ENCODE data around the gene MRPL1. TPM values are rescaled to one million over a fixed set of nuclear protein-coding genes. Genes with fewer than 3 reads are reported as not detected.

The MRPL1 gene
- total RNA-seq, 1 experiment from 2014 or later, result 18.3 TPM

DNA sequence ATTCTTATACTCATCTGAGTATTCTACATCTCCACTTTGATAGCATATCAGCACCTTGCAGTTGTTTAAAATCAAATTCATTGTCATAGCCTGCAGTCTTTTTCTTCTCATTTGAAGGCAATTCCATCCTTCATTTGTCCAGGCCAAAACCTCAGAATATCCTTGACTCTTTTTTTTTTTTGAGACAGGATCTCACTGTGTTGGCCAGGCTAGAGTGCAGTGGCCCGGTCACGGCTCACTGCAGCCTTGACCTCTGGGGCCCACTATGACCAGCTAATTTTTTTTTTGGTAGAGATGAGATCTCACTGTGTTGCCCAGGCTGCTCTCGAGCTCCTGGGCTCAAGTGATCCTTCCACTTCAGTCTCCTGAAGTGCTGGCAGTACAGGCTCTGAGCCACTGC, 2.6 kb downstream of the MRPL1 start:
- Histone ChIP-seq H3K9me3 (ENCODE audit: control insufficient read depth, insufficient read depth, low read depth, low read length) (no peaks in the 10 kb centered on the region), H3K36me3 (ENCODE audit: control insufficient read depth, insufficient read depth, low read length) (no peaks in the 10 kb centered on the region; the same call in 1 of the 2 replicates), H3K27me3 (ENCODE audit: control insufficient read depth, insufficient read depth, low read length) (no peaks in the 10 kb centered on the region), H3K4me3 (ENCODE audit: low read depth in 2 of 2, low read length in 2 of 2) (no peak overlapping the region), H3K27ac (ENCODE audit: low read length) (no peak overlapping the region), H3K4me1 (ENCODE audit: control insufficient read depth, insufficient read depth, low read length) (no peaks in the 10 kb centered on the region)
- intact Hi-C loops (cut with micrococcal nuclease; ENCODE audit: unreplicated experiment), result no loop called here
- ChIA-PET CTCF (no interaction called here), POLR2A (no interaction called here)
- no peak for TF ChIP-seq SIN3A (IDR thresholded peaks at IDR 0.05; ENCODE audit: borderline replicate concordance, insufficient read depth, low read depth, low read length)
- no peak for TF ChIP-seq TCF7L2 (IDR thresholded peaks at IDR 0.05; ENCODE audit: low read depth, low read length)
- TF ChIP-seq, protein P1, sequence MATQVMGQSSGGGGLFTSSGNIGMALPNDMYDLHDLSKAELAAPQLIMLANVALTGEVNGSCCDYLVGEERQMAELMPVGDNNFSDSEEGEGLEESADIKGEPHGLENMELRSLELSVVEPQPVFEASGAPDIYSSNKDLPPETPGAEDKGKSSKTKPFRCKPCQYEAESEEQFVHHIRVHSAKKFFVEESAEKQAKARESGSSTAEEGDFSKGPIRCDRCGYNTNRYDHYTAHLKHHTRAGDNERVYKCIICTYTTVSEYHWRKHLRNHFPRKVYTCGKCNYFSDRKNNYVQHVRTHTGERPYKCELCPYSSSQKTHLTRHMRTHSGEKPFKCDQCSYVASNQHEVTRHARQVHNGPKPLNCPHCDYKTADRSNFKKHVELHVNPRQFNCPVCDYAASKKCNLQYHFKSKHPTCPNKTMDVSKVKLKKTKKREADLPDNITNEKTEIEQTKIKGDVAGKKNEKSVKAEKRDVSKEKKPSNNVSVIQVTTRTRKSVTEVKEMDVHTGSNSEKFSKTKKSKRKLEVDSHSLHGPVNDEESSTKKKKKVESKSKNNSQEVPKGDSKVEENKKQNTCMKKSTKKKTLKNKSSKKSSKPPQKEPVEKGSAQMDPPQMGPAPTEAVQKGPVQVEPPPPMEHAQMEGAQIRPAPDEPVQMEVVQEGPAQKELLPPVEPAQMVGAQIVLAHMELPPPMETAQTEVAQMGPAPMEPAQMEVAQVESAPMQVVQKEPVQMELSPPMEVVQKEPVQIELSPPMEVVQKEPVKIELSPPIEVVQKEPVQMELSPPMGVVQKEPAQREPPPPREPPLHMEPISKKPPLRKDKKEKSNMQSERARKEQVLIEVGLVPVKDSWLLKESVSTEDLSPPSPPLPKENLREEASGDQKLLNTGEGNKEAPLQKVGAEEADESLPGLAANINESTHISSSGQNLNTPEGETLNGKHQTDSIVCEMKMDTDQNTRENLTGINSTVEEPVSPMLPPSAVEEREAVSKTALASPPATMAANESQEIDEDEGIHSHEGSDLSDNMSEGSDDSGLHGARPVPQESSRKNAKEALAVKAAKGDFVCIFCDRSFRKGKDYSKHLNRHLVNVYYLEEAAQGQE (IDR thresholded peaks at IDR 0.05; ENCODE audit: insufficient read depth in 1 of 2, low read depth in 2 of 2, low read length in 1 of 2), result no peak
- TF ChIP-seq, protein P2, sequence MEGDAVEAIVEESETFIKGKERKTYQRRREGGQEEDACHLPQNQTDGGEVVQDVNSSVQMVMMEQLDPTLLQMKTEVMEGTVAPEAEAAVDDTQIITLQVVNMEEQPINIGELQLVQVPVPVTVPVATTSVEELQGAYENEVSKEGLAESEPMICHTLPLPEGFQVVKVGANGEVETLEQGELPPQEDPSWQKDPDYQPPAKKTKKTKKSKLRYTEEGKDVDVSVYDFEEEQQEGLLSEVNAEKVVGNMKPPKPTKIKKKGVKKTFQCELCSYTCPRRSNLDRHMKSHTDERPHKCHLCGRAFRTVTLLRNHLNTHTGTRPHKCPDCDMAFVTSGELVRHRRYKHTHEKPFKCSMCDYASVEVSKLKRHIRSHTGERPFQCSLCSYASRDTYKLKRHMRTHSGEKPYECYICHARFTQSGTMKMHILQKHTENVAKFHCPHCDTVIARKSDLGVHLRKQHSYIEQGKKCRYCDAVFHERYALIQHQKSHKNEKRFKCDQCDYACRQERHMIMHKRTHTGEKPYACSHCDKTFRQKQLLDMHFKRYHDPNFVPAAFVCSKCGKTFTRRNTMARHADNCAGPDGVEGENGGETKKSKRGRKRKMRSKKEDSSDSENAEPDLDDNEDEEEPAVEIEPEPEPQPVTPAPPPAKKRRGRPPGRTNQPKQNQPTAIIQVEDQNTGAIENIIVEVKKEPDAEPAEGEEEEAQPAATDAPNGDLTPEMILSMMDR (IDR thresholded peaks at IDR 0.05), result no peak
- no peak for TF ChIP-seq POLR2AphosphoS5 (IDR thresholded peaks at IDR 0.05; ENCODE audit: low read depth, low read length)
- in situ Hi-C loops (cut with HindIII; ENCODE audit: low pct_unique_long_range_greater_than_20kb, low sequenced_read_pairs), result no loop called here
- no TSS peak for BruUV-seq (replicated peaks)
- DNase-seq (ENCODE audit: low read depth, low spot score) (no peak), ATAC-seq (no peak)

DNA sequence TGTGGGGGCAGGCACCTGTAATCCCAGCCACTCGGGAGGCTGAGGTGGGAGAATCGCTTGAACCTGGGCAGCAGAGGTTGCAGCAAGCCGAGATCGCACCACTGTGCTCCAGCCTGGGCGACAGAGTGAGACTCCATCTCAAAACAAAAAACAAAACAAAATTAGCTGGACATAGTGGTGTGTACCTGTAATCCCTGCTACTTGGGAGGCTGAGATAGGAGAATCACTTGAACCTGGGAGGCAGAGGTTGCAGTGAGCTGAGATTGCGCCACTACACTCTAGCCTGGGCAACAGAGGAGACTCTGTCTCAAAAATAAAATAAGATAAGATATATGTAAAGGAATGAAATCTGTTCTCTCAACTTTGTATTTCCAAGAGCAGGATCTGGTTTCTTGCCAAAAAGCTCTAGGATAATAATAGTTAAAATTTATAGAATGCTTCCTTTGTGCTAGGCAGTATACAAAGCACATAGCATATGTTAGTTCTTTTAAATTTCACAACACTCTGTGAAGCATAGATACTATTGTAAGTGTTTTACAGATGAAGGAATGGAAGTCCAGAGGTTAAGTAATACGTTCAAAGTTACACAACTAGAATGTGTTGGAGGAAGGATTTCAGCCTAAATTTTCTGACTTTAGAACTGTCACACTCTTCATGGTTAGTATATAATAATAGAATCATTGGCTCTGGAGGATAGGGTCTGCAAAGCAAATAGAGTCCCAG, 10.3 kb downstream of the MRPL1 start:
- intact Hi-C loops (cut with micrococcal nuclease; ENCODE audit: unreplicated experiment) (no loop called here), in situ Hi-C loops (cut with HindIII; ENCODE audit: low pct_unique_long_range_greater_than_20kb, low sequenced_read_pairs) (no loop called here)
- Histone ChIP-seq H3K27me3 (ENCODE audit: control insufficient read depth, insufficient read depth, low read length) (no peaks in the 10 kb centered on the region), H3K9me3 (ENCODE audit: control insufficient read depth, insufficient read depth, low read depth, low read length) (no peaks in the 10 kb centered on the region), H3K4me1 (ENCODE audit: control insufficient read depth, insufficient read depth, low read length) (no peaks in the 10 kb centered on the region), H3K27ac (ENCODE audit: low read length) (no peak overlapping the region), H3K36me3 (ENCODE audit: control insufficient read depth, insufficient read depth, low read length) (no peaks in the 10 kb centered on the region; the same call in none of the 2 replicates), H3K4me3 (ENCODE audit: low read depth in 2 of 2, low read length in 2 of 2) (no peak overlapping the region)
- no peak for TF ChIP-seq TCF7L2 (IDR thresholded peaks at IDR 0.05; ENCODE audit: low read depth, low read length)
- TF ChIP-seq, protein P1 (IDR thresholded peaks at IDR 0.05; ENCODE audit: insufficient read depth in 1 of 2, low read depth in 2 of 2, low read length in 1 of 2), result no peak
- ATAC-seq (no peak), DNase-seq (ENCODE audit: low read depth, low spot score) (no peak)
- POLR2A ChIA-PET, result no interaction called here
- no TSS peak for BruUV-seq (replicated peaks)
- CTCF ChIA-PET, result no interaction called here

Data from Panc1 (cell line).